NCI-H460 (cell line): Measurements from ENCODE around the gene CHD2. TPM values are rescaled to one million over a fixed set of nuclear protein-coding genes. Genes with fewer than 3 reads are reported as not detected.
"Not testable (repeated sequence)": the region's sequence is repeated elsewhere in the genome, so short reads cannot be mapped to it uniquely, and the experiment has no call there.

Experiments used
- DNase-seq: peaks from one replicate; pipeline ENCODE4 v3.0.0-alpha.2; 2016; ENCODE audit warnings: low read depth; ENCODE audit errors: extremely low read depth
- total RNA-seq: library from RNA; depleted of rRNA; stranded (reverse); fragments of >200 nt; shearing (Covaris generic); gene quantifications from 2 replicates; pipeline ENCODE4 v1.2.3, GENCODE V29; 2014

CHD2 gene
- total RNA-seq, 1 experiment from 2014 or later: 40.4 TPM

DNA sequence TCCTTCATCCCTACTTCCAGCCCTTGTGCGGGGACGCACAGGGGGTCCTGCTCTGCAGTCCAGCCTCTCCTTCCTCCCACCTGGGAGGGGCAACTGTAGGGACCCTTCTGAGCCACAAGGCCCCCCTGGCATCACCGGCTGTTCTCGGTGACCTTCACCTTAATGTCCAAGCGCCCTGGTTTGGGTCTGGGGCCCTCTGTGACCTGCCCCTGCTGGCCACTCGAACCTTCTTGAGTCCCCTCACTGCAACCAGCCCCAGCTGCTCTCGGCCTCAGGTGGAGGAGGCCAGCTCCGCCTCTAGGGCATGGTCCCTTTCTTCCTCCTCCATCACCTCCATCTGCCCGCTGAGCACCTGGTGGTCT, 131.0 kb downstream of the CHD2 start:
- DNase-seq: no peak

DNA sequence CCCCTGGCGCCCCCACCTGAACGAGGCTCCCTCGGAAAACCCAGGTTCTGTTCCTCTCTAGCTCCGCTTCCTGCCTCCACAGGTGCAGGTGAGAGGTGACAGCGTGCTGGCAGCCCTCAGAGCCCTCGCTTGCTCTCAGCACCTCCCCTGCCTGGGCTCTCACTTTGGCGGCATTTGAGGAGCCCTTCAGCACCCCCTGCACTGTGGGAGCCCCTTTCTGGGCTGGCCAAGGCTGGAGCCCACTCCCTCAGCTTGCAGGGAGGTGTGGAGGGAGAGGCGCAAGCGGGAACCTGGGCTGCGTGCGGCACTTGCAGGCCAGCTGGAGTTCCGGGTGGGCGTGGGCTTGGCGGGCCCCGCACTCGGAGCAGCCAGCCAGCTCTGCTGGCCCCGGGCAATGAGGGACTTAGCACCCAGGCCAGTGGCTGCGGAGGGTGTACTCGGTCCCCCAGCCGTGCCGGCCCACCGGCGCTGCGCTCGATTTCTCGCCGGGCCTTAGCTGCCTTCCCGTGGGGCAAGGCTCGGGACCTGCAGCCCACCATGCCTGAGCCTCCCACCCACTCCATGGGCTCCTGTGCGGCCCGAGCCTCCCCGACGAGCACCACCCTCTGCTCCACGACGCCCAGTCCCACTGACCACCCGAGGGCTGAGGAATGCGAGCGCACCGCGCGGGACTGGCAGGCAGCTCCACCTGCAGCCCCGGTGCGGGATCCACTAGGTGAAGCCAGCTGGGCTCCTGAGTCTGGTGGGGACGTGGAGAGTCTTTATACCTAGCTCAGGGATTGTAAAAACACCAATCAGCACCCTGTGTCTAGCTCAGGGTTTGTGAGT, 131.6 kb downstream of the CHD2 start:
- not testable (repeated sequence) for DNase-seq

DNA sequence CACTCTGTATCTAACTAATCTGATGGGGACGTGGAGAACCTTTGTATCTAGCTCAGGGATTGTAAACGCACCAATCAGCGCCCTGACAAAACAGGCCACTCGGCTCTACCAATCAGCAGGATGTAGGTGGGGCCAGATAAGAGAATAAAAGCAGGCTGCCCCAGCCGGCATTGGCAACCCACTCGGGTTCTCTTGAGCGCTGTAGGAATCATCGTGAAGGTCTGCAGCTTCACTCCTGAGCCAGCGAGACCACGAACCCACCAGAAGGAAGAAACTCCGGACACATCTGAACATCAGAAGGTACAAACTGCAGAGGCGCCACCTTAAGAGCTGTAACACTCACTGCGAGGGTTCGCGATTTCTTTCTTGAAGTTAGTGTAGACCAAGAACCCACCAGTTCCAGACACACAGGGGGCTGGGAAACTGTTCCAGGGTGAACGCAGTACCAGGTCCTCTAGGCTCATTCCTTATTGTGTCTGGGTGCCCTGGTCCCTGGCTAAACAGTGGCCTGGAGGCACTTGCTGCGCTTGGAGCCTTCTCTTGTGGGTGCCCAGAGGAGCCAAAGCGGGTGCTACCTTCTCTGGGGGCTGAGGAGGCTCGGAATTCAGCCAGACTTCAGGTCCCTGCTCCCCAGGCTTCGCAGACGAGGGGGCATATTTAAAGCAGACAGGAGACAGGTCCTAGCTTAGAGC, 132.5 kb downstream of the CHD2 start:
- DNase-seq: not testable (repeated sequence)

DNA sequence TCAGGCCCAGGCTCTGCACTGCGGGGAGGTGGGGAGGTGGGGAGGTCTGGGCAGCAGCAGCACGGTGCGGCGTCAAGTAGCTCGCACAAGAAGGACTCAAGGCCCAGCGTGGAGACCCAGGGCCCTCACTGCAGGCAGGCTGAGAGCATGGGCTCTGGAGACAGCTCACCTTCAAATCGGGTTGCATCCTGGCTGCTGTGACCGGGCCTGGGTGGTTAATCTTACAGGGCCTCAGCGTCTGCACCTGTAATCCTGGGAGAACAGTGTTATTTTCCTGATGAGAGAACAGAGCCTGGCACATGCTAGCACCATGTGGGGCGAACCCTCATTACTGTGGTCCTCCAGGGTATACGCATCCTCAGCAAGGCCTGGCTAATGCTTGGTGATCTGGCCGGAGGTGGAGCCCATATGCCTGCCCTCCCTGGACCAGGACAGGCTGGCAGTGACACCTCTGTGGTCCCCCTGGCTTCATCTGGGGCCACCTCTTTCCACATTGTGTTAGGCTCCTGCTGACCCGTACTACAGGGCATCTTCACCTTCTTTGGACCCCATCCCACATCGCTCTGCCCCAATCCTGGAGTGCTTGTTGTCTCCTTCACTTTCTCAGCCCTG, 133.4 kb downstream of the CHD2 start:
- no peak for DNase-seq

GRCh38 chr15:93034512-93034911, 134.4 kb downstream of the CHD2 start:
- DNase-seq: no peak

GRCh38 chr15:93035092-93035915, 135.2 kb downstream of the CHD2 start:
- DNase-seq: no peak

DNA sequence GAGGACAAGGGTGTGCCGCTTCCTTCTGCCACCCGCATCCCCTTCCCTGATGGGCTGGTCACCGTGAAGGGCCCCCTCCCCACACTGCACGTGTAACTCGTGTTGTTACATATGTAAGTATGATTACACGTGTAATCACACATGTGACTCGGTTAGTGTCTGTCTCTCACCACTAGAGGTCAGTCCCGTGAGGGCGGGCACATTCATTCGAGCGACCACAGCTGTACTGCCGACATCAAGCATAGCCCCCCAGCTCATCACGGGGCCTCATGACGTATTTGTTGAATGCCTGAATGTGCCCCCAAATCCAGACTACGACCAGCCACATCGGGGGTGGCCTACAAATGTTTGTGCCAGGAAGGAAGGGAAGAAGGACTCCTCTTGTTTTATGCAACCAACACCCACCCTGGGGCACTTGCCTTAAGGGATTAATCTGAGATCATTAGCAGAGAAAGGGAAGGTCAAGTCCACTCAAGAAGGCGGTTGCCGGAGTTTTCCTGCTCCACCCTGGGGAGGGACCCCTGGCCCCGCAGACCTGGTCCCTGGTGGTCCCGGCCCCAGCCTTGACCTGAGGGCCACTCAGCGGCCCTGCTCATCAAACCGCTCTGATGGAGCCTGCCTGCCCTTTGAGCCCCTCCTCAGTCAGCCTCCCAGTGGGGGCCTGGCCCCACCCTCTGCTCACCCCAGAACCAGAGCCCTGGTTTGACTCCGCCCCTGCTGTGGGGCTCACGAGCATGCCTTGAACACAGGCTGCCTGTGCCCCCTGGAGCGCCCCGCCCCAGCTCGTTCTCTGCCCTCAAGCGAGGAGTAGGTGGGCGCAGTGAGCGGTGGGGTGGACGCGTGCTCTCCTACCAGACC, 136.1 kb downstream of the CHD2 start:
- peak; percentile 40 for DNase-seq

DNA sequence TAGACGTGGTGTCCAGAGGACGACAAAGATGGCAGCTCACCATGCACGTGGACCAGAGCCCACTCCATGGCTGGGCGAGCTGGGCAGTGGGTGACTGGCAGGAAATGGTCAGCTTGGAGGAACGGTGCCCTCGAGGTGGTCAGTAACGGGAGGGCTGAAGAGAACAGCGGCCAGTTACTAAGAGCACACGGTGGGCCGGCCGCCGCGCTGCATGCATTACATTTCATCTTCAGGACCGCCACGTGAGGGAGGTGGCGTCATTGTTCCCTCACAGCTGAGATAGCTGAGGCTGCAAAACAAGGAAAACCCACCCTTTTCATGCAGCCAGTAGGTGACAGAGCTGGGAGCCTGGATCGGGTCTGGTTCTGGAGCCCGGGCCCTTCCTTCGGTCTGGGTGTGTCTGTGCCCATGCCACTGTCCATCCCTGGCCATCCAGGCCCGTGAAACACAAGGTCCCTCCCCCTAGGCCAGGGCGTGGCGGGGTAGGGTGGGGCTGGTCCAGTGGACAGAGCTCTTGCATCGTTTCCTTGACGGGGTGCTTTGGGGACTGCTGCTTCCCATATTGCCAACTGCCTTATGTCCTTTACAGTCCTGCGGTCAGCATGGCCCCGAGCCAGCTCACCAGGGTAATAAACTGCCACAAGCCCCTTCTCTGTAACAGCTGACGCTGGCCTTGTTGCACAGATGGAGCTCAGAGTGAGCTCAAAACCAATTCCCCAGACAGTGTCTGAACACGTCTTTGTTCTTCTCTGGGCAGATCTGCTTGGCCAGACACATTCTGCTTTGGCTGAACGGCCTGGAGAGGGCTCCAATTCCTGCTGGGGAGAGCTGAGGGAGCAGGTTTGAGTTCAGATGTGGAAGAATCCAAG, 137.1 kb downstream of the CHD2 start:
- no peak for DNase-seq

GRCh38 chr15:93037820-93038705, 137.9 kb downstream of the CHD2 start:
- no peak for DNase-seq

- not testable (repeated sequence) for DNase-seq
These were observed 139.6 kb downstream of the CHD2 start for GRCh38 chr15:93039562-93040287.

DNA sequence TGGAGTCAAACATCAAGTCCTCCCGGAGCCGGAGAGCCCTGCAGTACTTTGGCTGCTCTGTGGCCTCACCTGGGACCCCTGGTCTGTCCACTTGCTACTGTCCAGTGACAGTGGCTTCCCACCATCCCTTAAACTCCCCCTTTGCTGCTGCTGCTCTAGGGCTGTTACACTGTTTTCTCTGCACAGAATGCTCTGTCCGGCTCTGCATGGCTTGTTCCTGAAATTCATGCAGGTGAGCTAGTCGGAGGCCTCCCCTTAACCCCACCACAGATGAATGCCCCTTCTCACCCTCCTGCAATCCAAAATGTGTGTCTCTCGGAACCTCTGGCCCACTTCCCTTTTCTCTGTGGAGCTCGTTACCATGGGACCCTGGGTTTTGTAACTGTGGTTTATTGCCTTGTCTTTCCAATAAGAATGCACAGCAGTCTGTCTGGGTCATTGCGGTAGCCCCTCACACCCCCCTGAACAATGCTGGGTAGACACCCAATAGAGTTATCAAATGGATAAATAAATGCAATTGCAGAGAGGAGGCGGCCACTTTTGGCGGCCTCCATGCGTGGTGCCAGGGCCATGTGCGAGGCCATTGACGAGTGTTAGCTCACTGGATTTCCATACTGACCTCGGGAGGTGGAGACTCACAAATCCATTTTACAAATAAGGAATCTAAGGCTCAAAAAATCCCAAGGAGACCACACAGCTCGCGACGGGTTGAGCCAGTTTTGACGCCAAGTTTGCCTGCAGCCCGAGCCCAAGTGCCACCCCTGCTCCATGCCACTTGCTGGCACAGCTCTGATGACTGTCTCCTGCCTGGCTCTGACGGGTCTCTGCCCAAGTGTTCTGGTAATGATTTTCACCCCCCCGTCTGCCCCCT, 140.4 kb downstream of the CHD2 start:
- DNase-seq: no peak

DNA sequence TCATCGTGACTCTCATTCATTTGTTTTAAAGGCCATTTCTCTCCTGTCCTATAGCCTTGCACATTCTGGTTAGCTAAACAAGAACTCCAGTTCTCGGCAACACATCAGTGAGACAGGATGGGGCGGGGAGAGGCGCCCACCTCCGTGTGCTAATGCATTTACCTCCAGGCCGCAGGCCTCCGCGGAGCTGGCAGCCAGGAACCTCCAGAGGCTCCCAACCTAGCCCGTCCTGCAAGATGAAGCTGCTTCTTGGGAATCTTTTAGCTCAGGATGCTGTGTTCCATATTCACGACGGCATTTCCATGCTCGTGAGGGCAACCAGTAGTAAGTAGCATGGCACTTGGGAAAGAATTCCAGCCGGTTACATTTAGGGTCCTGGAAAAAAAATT, 141.0 kb downstream of the CHD2 start:
- DNase-seq: no peak

DNA sequence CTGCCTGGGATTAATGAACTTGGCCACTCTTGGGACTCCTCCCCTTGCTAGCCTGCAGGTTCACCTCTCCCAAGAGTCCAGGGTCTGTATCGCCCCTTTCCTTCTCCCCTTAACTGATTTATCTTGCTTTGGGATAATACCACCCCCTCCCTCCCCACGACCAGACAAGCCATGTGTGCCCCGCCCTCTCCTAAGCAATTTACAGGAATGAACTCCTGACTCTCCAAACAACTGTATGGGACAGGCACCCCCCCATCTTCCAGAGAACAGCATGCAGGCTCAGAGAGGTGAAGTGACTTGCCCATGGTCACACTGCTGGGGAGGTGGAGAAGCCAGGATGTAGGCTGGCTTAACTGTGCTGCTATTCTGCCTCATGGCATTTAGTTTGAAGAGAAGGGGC, 142.1 kb downstream of the CHD2 start:
- DNase-seq: no peak

DNA sequence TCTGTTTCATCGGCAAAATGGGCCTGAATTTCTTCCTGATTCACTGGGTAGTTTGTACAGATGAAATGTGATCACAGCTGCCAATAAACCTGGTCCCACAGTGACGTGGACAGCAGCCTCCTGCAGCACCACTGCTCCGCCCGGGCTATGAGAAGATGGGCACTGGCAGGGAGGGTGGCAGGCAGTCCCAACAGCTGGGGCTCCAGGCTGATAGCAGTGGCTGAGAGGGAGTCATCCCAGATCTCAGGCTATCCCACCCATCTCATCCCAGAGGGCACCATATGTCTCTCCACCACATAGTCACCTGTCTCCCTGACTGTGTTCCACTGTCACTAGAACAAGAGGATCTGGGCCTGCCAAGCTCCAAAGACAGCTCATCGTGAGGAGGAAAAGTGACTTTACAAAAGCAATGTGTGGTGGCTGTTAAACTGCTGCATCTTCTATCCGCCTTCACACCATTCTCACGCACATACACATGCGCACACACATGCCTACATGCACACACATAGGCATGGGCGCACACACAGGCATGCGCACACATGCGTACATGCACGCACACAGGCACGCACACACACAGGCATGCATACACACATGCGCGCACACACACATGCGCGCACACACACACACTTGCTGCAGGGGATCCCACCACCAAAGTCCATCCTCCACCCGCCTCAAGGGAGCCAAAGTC, 142.7 kb downstream of the CHD2 start:
- no peak for DNase-seq

DNA sequence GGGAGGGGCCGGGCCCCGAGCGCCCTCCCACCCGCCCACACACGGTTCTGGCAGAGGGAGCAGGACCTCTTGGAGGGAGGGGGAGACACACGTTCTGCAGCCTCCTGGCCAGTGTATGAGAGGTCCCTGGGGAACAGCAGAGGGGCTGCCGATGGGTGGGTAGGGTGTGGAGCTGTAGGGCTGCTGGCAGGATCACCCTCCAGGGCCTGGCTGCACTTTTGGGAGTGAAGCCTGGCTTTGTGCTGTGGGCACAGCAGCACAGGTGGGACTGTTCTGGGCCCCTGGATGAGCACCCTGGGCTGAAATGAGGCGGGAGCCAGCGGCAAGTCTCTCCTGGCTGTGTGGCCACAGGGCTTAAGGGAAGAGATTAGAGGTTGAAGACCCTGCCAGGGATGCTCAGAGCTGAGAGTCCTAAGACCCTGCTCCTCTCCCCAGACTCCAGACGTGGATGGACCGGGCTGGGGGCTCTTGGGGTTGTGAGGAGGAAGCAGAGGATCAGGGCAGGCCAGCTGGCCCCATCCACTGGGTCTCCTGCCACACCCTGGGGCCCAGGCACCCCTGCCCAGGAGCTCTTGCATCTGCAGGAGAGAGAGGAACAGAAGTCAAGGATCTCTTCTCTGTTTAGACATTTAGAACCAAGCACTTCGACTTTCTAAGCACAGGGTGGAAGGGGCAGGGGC, 143.6 kb downstream of the CHD2 start:
- no peak for DNase-seq
